Stimulated activated CD8-positive, alpha-beta memory T cell treated with anti-CD3 and anti-CD28 coated beads, Interleukin-2, amount 100 ng/mL, for 48 hours (primary cell): ENCODE measurements around the gene ZSWIM1.
A peak's percentile ranks its signal among the peaks of the same experiment; 100 is the strongest.
"Not testable (repeated sequence)": the region's sequence is repeated elsewhere in the genome, so short reads cannot be mapped to it uniquely, and the experiment has no call there.

Experiments
- DNase-seq, 2 donors: peaks; one replicate each; pipeline ENCODE4 v3.0.0-alpha.2; 2020; ENCODE audit warnings: low read depth in 2 of 2

The ZSWIM1 gene

DNA sequence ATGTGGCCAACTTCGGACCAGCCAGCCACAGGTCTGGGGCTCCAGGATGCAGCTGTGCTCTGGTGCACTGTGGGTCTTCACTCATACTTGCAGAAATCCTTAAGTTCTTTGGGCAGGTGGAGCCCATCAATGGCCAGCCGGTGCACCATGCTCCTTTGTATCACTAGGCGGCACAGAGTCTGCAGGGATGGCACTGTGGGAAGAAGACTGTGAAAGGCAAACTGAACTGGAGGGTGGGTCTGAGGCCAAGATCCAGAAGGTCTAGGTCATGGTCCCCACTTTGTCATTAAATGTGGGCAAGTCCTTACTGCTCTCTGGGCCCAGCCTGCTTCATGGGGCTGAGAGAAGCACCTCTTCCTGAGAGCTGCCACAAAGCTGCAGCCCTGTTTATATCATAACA is 7.7 kb downstream of the ZSWIM1 start:
- DNase-seq = no peak

DNA sequence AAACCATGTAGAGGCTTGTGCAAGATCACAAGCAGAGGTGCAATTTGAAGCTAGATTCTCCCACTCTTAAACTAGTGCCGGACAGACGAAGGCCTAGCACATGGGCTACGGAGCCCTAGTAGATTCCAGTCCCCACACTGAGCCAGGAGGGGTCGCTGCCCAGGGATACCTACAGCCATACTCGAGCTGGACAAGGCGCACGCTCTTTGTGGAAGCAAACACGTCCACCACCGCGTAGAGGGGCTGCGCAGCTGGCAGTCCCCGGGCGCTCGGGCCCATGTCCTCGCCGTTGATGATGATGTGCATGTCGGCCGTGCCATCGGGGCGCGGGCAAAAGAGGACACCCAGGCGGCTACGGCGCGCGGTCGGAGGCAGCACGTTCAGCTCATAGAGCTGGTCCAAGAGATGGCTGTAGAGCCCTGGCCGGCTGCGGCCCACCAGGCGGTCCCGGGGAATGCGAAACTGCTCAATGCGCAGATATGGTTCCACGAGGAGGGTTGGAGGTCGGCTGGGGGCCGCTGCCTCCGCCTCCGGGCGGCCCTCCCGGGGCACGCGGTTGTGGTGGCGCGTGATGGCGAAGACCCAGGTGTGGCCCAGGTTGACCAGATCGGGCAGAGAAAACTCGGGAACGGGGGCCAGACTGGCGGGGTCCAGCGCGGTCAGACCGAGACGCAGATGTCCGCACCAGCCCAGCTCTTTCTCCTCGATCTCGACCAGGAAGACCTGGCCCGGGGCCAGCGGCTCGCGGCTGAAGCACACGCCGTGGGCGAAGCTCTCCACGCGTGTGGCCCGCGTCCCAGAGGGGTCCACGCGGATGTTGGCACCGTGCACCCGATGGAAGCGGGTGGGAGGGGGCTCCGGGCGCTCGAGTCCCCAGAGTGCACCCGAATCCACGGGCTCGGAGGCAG is 9.3 kb downstream of the ZSWIM1 start:
- peak in 1 of 2 donors; percentile 21 for DNase-seq

DNA sequence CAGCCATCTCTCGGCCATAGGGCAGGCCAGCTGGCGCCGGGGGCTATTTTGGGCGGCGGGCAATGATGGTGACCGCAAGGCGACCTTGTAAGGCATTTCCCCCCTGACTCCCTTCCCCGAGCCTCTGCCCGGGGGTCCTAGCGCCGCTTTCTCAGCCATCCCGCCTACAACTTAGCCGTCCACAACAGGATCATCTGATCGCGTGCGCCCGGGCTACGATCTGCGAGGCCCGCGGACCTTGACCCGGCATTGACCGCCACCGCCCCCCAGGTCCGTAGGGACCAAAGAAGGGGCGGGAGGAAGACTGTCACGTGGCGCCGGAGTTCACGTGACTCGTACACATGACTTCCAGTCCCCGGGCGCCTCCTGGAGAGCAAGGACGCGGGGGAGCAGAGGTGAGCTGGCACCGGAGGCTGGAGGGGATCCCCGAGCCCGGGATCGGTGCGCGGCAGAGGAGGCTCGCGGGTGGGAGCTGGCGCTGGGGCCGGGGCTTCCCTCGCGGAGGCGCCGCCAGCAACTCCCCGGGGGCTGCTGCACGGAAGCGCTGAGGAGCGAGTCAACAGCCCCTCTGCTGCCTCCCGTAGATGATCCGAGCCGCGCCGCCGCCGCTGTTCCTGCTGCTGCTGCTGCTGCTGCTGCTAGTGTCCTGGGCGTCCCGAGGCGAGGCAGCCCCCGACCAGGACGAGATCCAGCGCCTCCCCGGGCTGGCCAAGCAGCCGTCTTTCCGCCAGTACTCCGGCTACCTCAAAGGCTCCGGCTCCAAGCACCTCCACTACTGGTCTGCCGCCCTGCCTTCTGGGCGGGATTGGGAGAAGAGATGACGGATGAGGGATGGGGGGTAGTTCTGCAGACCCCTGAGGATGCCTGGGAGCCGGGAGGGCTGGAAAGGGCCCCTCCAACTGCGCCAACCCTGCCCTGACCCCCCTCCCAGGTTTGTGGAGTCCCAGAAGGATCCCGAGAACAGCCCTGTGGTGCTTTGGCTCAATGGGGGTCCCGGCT is 10.3 kb downstream of the ZSWIM1 start, which contains the start of the genes CTSA and NEURL2:
TSS of gene CTSA (plus strand) at position 351 of the 999 bp plus-strand sequence. CDS start at position 585, 234 bp downstream.
TSS of gene NEURL2 (minus strand) at position 224 of the 999 bp plus-strand sequence. CDS start at position 7, 217 bp downstream.
- DNase-seq = peak; percentile 74 to 81

DNA sequence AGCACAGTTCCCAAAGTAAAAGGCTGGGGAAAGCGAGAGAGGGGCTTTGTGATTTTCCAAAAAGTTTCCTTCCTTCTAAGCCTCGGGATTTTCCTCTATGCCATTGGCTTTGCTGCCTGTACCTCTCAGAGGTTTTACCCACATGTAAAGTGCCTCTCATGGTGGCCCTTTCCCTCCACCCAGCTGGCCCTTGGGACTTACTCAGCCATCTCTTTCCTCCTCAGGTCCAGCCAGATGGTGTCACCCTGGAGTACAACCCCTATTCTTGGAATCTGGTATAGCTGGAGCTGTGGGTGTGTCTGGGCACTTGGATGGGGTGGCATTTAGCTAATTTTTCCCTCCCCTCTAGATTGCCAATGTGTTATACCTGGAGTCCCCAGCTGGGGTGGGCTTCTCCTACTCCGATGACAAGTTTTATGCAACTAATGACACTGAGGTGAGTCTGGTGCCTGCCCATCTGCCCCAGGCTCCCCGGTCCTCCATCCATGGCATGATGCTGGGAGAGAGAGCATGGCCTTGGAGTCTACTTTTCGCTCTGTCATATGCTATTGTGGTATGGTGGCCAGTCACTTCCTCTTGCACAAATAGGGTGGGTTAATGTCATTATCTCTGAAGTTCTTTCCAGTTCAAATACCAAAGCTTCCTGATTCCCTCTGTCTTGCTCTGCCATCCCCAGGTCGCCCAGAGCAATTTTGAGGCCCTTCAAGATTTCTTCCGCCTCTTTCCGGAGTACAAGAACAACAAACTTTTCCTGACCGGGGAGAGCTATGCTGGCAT is 11.2 kb downstream of the ZSWIM1 start:
- no peak for DNase-seq

DNA sequence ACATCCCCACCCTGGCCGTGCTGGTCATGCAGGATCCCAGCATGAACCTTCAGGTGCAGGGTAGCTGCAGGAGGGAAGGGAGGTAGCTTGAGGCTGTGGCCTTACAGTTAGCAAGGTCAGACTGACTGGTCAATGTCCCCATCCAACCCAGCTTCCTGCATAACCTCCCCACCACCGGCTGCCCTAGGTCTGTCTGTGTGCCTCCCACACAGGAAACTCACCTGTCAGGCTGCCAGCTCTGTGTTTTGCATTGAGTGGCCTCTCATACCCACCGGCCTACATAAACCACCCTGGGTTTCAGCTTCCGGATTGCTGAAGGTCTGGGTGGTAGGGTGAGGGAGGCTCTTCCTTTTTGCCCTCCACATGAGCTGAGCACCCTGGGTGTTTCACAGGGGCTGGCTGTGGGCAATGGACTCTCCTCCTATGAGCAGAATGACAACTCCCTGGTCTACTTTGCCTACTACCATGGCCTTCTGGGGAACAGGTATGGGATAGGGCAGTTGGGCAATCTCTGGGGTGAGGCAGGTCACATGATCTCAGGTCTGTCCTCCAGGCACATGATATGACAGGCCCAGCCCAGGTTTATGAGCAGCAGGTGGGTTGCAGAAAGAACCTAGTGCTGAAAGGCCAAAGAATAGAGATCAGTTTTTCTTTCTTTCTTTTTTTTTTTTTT is 11.9 kb downstream of the ZSWIM1 start:
- no peak for DNase-seq

DNA sequence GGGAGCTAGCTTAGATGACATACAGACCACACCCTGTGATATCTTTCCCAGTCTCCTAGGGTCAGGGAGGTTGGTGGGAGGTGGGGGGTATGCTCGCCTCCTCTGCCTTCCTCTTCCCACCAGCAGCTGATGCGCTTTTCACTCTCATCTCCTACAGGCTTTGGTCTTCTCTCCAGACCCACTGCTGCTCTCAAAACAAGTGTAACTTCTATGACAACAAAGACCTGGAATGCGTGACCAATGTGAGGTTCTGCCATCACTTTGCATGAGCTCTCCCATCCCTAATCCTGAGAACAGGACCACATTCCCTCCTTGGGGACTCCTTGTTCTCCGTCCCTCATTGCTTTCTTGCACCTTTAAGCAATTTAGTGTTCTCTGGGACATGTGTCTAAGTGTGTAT is 12.8 kb downstream of the ZSWIM1 start:
- DNase-seq = no peak

- DNase-seq = no peak
These were observed 13.8 kb downstream of the ZSWIM1 start for GRCh38 chr20:45894797-45895196.

GRCh38 chr20:45896641-45897161 is 15.7 kb downstream of the ZSWIM1 start:
- no peak for DNase-seq

DNA sequence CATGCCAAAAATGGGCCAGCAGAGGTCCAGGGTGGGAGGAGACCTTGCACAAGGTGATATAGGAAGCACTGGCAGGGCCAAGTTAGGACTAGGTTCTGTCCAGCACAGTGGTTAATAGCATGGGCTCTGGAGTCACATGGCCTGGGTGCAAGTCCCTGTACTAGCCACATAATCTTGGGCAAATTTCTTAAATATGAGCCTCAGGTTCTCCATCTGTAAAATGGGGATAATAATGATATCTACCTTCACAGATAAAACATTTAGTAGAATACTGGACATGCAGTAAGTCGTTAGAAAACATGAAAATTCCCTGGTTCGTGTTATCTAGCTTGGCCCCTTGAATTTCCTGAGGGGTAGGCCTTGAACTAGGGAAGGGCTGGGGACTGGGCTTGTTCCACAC is 16.3 kb downstream of the ZSWIM1 start:
- DNase-seq = no peak

GRCh38 chr20:45897692-45898091 is 16.7 kb downstream of the ZSWIM1 start:
- no peak for DNase-seq

GRCh38 chr20:45898285-45898684 is 17.3 kb downstream of the ZSWIM1 start:
- DNase-seq = no peak

DNA sequence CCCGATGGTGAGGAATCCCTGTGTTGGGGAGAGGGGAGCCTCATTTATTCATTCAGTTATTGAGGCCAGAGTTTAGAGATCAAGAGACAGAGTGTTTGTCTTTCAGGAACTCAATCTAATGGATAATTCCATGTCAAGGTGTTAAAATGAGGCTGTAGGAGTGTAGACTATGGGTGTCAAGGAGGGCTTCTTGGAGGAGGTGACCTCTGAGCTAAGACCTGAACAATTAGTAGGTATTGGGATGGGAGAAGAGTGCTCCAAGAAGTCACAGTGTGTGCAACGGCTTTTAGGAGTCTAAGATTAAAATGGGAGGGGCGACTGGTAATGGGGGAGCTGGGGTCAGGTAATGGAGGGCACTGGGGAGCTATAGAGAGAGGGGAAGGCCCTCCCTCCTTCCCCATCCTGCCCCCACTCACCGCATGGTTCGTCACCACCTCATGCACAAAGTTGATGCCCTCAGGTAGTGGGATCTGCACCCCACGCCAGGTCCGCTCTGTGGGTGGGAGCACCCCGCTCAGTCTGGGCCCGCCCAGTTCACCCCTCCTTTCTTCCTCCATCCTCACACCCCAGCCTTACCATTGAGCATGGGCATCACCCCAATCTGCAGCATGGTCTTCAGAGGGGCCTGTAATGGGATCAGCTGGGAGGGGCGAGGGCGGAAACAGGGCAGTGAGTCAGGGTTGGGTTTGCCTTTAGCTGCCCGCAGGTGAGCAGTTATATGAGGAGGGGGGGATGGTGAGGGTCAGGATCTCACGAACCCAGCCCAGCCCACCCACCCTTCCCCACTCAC is 18.2 kb downstream of the ZSWIM1 start:
- DNase-seq = no peak

GRCh38 chr20:45901332-45901731 is 20.3 kb downstream of the ZSWIM1 start:
- not testable (repeated sequence) for DNase-seq

DNA sequence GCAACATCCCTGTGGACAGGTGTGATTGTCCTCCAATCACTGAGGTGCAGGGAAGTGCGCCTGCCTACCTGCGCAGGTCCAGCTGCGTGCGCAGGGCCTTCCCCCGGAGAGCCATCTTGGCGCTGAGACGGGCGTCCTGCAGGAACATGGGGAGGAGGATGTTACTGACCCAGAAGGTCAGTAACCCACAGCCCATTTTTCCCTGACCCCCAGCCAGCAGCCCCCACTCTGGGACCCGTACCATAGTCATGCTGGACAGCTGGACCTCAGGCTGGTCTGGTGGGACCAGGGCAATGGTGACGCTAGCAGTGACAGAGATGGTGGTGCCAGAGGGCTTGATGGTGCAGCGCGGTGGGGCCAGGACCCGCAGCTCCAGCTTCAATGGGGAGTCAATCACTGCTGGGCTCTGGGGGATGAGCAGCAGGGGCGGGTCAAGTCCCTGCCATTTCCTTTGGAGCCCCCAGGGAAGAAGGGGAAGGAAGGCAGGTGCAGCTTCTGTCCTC is 21.2 kb downstream of the ZSWIM1 start:
- no peak for DNase-seq

DNA sequence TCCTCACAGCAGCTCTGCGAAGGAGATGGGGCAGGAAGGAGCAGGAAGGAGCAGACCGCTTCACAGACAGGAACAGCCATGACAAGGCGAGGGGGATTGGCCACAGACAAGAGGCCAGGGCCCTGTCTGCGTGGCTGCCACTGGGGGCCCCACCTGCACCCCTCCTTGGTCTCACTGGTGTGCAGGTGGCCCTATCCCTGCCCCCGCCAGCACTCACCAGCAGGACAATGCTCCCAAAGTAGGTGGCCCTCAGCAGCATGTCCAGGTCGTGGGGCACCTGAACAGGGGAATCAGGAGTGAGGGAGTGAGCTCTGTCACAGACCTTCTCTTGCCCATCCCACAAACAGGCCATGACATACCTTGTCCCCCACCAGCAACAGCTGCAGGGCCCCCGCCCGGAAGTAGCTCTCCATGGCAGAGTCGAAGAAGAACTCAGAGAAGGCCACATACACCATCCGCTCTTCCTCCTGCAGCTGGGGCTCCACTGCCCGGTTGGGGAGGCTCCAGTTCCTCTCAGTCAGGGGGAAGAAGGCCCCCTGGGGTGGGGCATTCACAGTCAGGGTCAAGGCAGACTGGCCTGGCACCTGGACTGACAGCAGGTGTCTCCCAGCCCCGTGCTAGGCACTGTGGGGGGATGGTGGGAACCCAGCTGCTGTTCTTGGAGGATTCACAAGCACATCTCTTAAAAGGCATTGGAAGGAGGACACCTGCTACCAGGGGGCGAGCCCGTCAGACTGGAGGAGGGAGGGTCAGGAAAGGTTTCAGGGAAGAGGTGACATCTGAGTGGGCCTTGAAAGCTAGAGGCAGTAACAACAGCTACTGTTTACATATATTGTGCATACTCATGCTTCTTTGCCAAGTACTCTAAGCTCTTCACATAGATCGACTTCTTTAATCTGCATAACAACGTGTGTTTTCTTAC is 23.8 kb downstream of the ZSWIM1 start:
- no peak for DNase-seq

DNA sequence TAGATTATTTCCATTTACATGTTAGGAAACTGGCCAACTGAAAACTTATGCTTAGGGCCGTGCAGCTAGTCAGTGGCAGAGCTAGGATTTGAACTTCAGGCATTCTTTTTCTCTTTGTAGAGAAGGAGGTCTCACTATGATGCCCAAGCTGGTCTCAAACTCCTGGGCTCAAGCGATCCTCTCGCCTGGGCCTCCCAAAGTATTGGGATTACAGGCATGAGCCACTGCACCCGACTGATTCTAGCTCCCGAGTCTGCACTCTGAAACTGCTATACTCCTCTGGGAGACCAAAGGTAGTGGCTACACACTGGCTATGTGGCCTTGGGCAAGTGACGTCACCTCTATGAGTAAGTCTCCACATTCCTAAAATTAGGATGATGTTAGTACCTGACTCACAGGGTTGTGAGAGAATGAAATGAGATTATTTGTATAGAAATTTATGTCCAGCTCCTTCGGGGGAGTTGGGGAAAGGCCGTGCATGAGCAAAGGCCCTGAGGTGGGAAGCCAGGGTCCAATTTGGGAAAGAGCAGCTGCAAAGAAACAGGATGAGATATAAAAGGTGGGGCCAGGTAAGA is 24.6 kb downstream of the ZSWIM1 start:
- no peak for DNase-seq

GRCh38 chr20:45907219-45907948 is 26.4 kb downstream of the ZSWIM1 start:
- no peak for DNase-seq
